IPS-18a (cell line): ENCODE results near the gene SUMO2.
"Not testable (repeated sequence)": the region's sequence is repeated elsewhere in the genome, so short reads cannot be mapped to it uniquely, and the experiment has no call there.

Experiments used
- H3K27ac ChIP-seq: one replicate; pipeline ENCODE4 v1.5.1; 2013; ENCODE audit warnings: low read length
- H3K27me3 ChIP-seq: one replicate; pipeline ENCODE4 v1.6.1; 2013; ENCODE audit warnings: mild to moderate bottlenecking, low read length; ENCODE audit not compliant: control insufficient read depth, insufficient read depth
- H3K36me3 ChIP-seq: one replicate; pipeline ENCODE4 v1.6.1; 2013; ENCODE audit warnings: low read depth, low read length; ENCODE audit not compliant: control insufficient read depth
- H3K4me1 ChIP-seq: one replicate; pipeline ENCODE4 v1.6.1; 2013; ENCODE audit warnings: low read depth, low read length; ENCODE audit not compliant: control insufficient read depth
- H3K4me3 ChIP-seq: one replicate; pipeline ENCODE4 v1.5.1; 2013; ENCODE audit warnings: low read length
- H3K9ac ChIP-seq: one replicate; pipeline ENCODE4 v1.6.1; 2013; ENCODE audit warnings: mild to moderate bottlenecking, low read length, moderate library complexity
- H3K9me3 ChIP-seq: one replicate; pipeline ENCODE4 v1.6.1; 2013; ENCODE audit warnings: low read depth, low read length; ENCODE audit not compliant: control insufficient read depth

Gene SUMO2

DNA sequence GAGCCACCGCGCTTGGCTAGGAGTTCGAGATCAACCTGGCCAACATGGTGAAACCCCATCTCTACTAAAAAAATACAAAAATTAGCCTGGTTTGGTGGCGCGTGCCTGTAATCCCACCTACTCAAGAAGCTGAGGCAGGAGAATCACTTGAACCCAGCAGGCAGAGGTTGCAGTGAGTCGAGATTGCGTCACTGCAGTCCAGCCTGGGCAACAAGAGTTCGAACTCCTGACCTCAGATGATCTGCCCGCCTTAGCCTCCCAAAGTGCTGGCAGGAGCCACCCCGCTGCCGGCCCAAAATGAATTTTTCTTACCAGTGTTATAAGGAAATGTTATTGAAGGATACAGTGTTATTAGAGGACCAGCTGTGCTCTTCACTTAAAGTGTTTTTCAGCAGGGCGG, 25.0 kb upstream of the SUMO2 start:
- Histone ChIP-seq H3K27ac (no peak overlapping the region), H3K9ac (no peak overlapping the region), H3K36me3 (peaks cover 38% of the 10 kb centered on the region)

DNA sequence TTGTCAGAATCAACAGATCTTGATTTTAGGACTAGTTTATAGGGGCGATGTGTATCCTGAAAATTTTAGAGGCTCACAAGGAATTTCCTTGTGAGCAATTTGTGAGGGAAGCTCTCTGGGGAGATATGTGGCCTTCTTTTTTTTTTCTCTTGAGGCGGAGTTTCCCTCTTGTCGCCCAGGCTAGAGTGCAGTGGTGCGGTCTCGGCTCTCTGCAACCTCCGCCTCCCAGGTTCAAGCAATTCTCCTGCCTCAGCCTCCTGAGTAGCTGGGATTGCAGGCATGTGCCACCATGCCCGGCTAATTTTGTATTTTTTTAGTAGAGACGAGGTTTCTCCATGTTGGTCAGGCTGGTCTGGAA, 24.3 kb upstream of the SUMO2 start:
- H3K27ac ChIP-seq, H3K27me3 ChIP-seq, H3K9me3 ChIP-seq, H3K4me1 ChIP-seq, H3K9ac ChIP-seq: not testable (repeated sequence)
- Histone ChIP-seq H3K36me3 (peaks cover 31% of the 10 kb centered on the region), H3K4me3 (peak overlapping the region; percentile 97)

More for the DNA sequence above, 25.0 kb upstream of the SUMO2 start:
- Histone ChIP-seq H3K4me1 (no peaks in the 10 kb centered on the region), H3K9me3 (no peaks in the 10 kb centered on the region), H3K4me3 (no peak overlapping the region), H3K27me3 (no peaks in the 10 kb centered on the region)

DNA sequence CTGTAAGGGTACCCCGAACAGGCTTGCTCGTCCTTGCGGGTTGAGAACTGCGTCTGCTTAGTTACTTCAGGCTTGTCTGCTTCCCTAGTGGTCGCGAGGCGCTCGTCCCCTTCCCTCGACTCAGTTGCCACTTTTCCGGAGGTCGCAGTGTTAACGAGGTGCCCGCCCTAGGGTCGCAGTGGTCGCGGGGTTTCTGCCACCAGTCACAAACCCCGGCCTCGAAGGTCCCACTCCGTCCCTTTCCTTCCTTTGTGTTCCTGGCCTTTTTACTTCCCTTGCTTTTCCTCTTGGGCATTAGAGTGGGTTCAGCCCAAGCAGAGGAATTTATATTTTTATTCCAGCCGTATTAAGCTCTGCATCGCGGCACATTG, 23.0 kb upstream of the SUMO2 start:
- Histone ChIP-seq H3K27me3 (no peaks in the 10 kb centered on the region), H3K9me3 (no peaks in the 10 kb centered on the region), H3K4me3 (peak overlapping the region; percentile 97), H3K9ac (peak overlapping the region; percentile 98), H3K4me1 (no peaks in the 10 kb centered on the region), H3K27ac (peak overlapping the region; percentile 93), H3K36me3 (peaks cover 19% of the 10 kb centered on the region)

DNA sequence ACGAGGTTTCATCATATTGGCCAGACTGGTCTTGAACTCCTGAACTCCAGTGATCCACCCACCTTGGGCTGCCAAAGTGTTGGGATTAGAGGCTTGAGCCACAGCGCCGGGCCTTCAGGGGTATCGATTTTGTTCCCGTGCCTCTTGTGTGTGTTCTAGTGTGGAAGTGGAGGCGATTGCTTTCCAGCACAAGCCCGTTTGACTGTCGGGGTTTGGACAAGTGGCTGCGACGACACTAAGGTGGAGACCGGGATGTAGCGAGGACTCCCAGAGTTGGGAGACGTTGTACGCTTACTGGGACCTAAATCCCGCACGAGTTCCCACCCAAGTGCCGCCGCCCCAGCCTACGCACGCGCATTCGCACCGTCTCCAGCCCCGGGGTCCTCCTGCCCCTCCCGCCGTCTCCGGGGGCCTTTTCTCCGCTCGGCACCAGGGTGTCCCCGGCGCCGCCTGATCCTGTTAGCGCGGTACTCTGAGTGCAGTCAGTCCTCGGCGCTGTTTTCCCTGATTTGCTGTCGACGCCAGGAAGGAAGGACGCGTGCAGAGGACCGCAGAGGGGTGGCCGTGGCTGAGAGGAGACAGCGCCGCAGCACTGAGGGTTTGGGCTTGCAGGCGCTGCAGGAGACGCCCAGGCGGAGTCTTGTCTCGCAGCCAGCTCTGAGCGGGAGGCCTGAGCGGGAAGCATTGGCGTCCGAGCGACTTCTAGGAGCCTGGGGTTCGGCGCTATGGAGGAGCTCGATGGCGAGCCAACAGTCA, 22.5 kb upstream of the SUMO2 start, which contains the start of gene NUP85:
Gene NUP85 (plus strand): TSS at position 643 of the 756 bp plus-strand sequence. CDS start 83 bp downstream, at position 726.
- Histone ChIP-seq H3K27ac (peak within 1 kb of the TSS; percentile 93), H3K9me3 (no peaks in the 10 kb centered on the region), H3K36me3 (peaks cover 16% of the 10 kb centered on the region), H3K9ac (peak within 1 kb of the TSS; percentile 98), H3K4me3 (peak within 1 kb of the TSS; percentile 97), H3K4me1 (no peaks in the 10 kb centered on the region), H3K27me3 (no peaks in the 10 kb centered on the region)

DNA sequence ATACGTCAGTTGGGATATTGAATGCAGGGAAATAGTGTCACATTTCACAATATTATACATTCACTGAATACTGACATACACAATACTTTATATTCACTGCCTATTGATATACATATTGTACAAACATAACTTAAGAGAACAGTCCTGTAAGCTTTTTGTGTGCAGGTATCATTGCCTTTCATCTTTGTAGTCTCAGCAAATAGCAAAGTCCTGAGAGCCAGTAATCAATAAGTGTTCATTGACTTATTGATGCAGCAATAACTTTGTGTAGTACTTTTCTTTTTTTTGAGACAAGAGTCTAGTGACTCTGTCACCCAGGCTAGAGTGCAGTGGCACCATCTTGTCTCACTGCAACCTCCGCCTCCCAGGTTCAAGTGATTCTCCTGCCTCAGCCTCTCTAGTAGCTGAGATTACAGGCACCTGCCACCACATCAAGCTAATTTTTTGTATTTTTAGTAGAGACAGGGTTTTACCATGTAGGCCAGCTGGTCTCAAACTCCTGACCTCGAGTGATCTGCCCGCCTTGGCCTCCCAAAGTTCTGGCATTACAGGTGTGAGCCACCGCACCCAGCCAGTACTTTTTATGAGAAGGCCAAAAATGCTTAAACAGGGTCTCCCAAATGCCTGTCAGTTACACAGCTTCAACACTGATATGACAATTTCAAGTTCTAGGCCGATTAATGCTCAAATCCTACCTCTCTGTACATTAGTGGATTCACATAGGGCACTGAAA, 17.3 kb upstream of the SUMO2 start:
- no peaks in the 10 kb centered on the region for H3K9me3 ChIP-seq
- H3K4me3 ChIP-seq: no peak overlapping the region
- H3K36me3 ChIP-seq: no peaks in the 10 kb centered on the region
- H3K27me3 ChIP-seq: no peaks in the 10 kb centered on the region
- no peaks in the 10 kb centered on the region for H3K4me1 ChIP-seq
- no peak overlapping the region for H3K9ac ChIP-seq
- H3K27ac ChIP-seq: no peak overlapping the region

DNA sequence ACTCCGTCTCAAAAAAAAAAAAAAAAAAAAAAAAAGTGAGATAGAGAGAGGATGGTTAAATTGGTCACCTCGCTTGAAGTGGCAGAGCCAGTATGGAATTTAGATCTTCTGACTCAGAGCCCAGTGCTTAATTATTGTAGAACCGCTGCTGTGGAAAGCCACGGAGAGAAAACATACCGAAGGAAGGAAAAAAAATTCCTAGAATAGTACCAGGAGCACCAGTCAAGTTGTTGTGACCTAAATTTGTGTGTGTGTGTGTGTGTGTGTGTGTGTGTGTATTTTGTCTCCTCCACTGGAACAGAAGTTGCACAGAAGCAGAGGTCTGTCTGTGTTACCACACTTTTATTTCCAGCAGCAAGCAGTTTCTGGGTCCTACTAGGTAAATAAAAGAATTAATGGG, 12.1 kb upstream of the SUMO2 start:
- Histone ChIP-seq H3K27ac (no peak overlapping the region), H3K4me3 (no peak overlapping the region), H3K9ac (no peak overlapping the region), H3K27me3 (no peaks in the 10 kb centered on the region), H3K36me3 (no peaks in the 10 kb centered on the region), H3K9me3 (no peaks in the 10 kb centered on the region), H3K4me1 (no peaks in the 10 kb centered on the region)

DNA sequence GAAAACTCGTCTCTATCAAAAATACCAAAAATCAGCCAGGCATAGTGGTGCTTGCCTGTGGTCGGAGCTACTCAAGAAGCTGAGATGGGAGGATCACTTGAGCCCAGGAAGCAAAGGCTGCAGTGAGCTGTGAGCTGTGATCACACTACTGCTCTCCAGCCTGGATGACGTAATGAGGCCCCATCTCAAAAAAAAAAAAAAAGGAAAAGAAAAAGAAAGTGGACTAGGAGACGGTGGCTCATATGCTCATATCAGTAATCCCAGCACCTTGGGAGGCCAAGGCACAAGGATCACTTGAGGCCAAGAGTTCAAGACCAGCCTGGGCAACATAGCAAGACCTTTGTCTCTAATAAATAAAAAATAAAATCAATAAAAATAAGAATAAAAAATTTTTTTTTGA, 8.8 kb upstream of the SUMO2 start:
- H3K9ac ChIP-seq: no peak overlapping the region
- no peaks in the 10 kb centered on the region for H3K9me3 ChIP-seq
- no peak overlapping the region for H3K4me3 ChIP-seq
- H3K36me3 ChIP-seq: no peaks in the 10 kb centered on the region
- no peaks in the 10 kb centered on the region for H3K4me1 ChIP-seq
- H3K27me3 ChIP-seq: no peaks in the 10 kb centered on the region
- no peak overlapping the region for H3K27ac ChIP-seq

DNA sequence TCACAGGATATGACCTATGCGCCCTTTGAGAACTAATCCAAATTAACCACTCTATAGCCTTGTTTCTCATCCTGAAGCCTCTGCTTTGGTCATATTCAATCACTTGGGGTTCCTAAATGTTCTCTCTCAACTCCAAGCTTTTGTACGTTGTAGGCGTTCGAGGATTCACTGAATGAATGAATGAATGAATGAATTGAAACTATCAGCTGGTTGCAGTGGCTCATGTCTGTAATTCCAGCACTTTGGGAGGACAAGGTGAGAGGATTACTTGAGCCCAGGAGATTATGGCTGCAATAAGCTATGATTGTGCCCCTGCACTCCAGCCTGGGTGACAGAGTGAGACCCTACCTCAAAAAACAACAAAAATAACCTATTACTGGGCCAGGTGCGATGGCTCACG, 5.9 kb upstream of the SUMO2 start:
- Histone ChIP-seq H3K4me3 (no peak overlapping the region), H3K9ac (no peak overlapping the region), H3K4me1 (no peaks in the 10 kb centered on the region), H3K27ac (no peak overlapping the region), H3K27me3 (no peaks in the 10 kb centered on the region), H3K36me3 (no peaks in the 10 kb centered on the region), H3K9me3 (no peaks in the 10 kb centered on the region)

DNA sequence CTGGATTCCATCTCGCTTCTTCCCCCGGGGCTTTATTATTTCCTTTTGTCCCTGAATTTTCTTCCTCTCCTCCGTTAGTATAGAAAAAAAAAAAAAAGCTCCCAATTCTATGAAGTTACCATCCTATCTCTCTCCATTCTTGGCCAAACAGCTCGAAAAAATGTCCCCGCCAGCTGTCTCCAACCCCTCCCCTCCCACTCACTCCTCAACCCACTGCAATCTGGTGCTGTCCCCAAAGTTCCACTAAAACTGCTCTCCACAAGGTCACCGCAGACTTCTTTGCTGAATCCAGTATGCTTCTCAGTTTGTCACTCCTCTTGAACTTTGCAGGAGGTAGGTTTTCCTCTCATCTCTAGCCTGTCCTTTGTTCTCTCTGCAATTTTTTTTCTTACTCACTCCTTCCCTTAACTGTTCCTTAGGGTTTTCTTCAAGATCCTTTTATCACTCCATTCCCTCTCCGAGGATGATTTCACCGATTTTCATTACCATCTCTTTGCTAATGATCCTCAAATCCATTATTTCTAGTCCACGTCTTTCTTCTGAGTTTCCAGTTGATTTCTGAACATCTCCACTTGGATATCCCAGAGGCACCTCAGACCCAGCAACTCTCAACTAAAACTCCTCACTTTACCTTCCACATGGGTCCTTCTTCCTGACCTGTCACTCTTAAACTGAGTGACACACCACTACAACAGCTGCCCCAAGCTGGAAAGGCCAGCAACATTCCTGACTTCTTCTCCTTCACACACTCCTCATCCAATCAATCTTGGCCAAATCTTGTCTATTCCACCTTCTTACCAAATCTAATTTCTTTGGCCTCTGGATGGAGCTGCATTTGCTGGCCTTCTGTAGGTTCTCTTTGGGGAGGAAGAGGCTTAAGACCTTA, 1.5 kb upstream of the SUMO2 start:
- H3K4me3 ChIP-seq: no peak overlapping the region
- no peak overlapping the region for H3K27ac ChIP-seq
- H3K36me3 ChIP-seq: peaks cover 13% of the 10 kb centered on the region
- peaks cover 4% of the 10 kb centered on the region for H3K4me1 ChIP-seq
- H3K27me3 ChIP-seq: no peaks in the 10 kb centered on the region
- no peaks in the 10 kb centered on the region for H3K9me3 ChIP-seq
- H3K9ac ChIP-seq: no peak overlapping the region

DNA sequence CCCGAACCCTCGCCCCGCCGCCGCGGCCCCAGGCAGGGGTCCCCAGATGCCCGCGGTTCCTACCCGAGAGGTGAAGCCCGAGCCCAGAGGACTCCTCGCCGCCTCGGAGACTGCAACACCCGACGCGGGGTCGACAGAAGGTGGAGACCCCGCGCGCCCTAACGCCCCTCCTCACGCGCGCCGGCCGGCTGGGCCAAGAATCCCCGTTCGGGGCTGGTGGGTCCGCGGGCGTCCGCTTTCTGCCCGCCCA, 515 bp downstream of the SUMO2 start:
- Histone ChIP-seq H3K4me3 (peak overlapping the region; percentile 86), H3K27me3 (no peaks in the 10 kb centered on the region), H3K27ac (peak overlapping the region; percentile 51), H3K9me3 (no peaks in the 10 kb centered on the region), H3K4me1 (peaks cover 4% of the 10 kb centered on the region), H3K9ac (peak overlapping the region; percentile 88), H3K36me3 (peaks cover 28% of the 10 kb centered on the region)

DNA sequence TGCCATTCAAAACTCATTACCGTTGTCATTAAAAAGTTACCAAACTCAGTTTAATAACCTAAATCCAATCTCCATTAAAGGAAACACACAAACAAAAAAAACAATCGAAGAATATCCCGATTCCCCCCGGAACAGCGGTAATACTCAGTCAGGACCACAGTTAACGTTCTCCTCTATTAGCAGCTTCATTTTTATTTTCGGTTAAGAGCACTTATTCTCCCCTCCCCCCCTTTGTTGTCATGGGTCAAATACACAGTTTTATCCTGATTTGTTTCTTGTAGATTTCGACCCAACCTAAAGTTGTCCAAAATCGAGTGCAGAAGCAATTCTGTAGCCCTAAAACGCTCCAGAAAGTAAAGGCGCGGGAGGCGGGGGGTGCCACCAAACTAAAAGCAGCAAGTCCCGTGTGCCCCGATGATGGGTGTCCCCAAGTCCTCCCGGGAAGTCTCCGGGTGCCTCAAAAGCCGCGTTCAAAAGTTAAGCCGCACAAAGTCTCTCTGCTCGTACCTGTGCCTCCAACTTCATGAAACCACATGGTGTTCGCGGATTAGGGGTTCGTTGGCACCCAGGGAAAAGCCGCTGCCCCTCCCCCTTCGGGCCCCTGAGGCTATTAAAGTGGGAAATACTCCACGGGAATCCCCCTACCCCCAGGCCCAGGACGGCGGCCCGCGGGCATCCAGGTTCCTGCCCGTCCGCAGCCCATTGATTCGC, 996 bp downstream of the SUMO2 start:
- Histone ChIP-seq H3K27ac (peak overlapping the region; percentile 51), H3K9me3 (no peaks in the 10 kb centered on the region), H3K4me1 (peaks cover 4% of the 10 kb centered on the region), H3K4me3 (peak overlapping the region; percentile 86), H3K36me3 (peaks cover 32% of the 10 kb centered on the region), H3K27me3 (no peaks in the 10 kb centered on the region), H3K9ac (peak overlapping the region; percentile 88)
